OCI-LY1 (cell line): Measurements from ENCODE around the gene FXYD6.

Source experiments
- EZH2 ChIP-seq: fragments of 200-600 bp; sonication (generic), shearing (Covaris generic); IDR thresholded peaks from 2 replicates; pipeline ENCODE4 v1.8.0; 2017; ENCODE audit warnings: borderline replicate concordance, mixed run types, mild to moderate bottlenecking, antibody characterized with exemption, low read length, moderate library complexity, mixed read lengths
- TF ChIP-seq, protein P1 (sequence below): fragments of 200-600 bp; sonication (generic), shearing (Covaris generic); IDR thresholded peaks from 2 replicates; pipeline ENCODE4 v1.5.1; 2017; ENCODE audit warnings: mild to moderate bottlenecking, antibody characterized with exemption, low read length, moderate library complexity, mixed read lengths

- TF ChIP-seq, protein P1, sequence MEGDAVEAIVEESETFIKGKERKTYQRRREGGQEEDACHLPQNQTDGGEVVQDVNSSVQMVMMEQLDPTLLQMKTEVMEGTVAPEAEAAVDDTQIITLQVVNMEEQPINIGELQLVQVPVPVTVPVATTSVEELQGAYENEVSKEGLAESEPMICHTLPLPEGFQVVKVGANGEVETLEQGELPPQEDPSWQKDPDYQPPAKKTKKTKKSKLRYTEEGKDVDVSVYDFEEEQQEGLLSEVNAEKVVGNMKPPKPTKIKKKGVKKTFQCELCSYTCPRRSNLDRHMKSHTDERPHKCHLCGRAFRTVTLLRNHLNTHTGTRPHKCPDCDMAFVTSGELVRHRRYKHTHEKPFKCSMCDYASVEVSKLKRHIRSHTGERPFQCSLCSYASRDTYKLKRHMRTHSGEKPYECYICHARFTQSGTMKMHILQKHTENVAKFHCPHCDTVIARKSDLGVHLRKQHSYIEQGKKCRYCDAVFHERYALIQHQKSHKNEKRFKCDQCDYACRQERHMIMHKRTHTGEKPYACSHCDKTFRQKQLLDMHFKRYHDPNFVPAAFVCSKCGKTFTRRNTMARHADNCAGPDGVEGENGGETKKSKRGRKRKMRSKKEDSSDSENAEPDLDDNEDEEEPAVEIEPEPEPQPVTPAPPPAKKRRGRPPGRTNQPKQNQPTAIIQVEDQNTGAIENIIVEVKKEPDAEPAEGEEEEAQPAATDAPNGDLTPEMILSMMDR, result no peak
- TF ChIP-seq EZH2, result no peak
Measured at GRCh38 chr11:117852309-117852708, 24.1 kb downstream of the FXYD6 start.
